PFSK-1 (cell line): ENCODE data around the gene GPN1.

ENCODE experiments used
- FOXP2 ChIP-seq: optimal IDR thresholded peaks from 2 replicates; pipeline ENCODE3; 2011; ENCODE audit warnings: borderline replicate concordance, control low read depth, inconsistent platforms; ENCODE audit not compliant: insufficient read depth; ENCODE audit errors: extremely low read length, extremely low read depth
- POLR2AphosphoS5 ChIP-seq: IDR thresholded peaks from 2 replicates; pipeline ENCODE4 v1.6.1; 2012; ENCODE audit warnings: low read depth, mild to moderate bottlenecking, control low read depth, low read length, moderate library complexity
- SIN3A ChIP-seq: IDR thresholded peaks from 2 replicates; pipeline ENCODE4 v1.6.1; 2012; ENCODE audit warnings: mild to moderate bottlenecking, low read length, moderate library complexity, borderline replicate concordance; ENCODE audit not compliant: insufficient read depth
- TAF1 ChIP-seq: IDR thresholded peaks from 2 replicates; pipeline ENCODE4 v1.6.1; 2012; ENCODE audit warnings: low read length, control low read depth, borderline replicate concordance; ENCODE audit not compliant: insufficient read depth
- TF ChIP-seq, protein P1 (sequence below), 2 experiments: IDR thresholded peaks; 2 replicates each; pipeline versions ENCODE4 v1.6.1 to v1.8.0; 2011 to 2012; ENCODE audit warnings: low read depth in 2 of 2, low read length in 2 of 2, control low read depth in 1 of 2, inconsistent platforms in 1 of 2, mild to moderate bottlenecking in 1 of 2, moderate library complexity in 1 of 2; ENCODE audit not compliant: insufficient read depth in 1 of 2

DNA sequence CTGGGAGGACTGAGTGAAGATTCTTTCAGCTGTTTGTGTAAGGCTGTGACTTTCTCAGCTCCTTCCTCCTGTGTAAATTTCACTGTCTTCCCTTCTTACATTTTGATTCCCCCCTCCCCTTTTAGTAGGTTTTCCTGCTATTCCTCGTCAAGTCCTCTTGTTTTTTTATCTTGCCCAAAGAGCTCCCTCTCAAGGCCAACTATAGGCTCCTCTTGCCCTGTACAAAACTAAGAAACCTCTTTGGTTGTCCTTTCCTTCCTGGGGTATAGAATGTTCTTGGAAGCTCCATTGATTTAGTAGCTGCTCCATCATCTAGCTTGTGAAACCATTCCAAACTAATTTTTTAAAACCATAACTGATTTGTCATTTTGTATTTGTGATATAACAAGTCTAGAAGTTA lies 7.3 kb upstream of the GPN1 start:
- no peak for TF ChIP-seq POLR2AphosphoS5
- TF ChIP-seq TAF1, result no peak
- no peak for TF ChIP-seq SIN3A
- TF ChIP-seq, protein P1, sequence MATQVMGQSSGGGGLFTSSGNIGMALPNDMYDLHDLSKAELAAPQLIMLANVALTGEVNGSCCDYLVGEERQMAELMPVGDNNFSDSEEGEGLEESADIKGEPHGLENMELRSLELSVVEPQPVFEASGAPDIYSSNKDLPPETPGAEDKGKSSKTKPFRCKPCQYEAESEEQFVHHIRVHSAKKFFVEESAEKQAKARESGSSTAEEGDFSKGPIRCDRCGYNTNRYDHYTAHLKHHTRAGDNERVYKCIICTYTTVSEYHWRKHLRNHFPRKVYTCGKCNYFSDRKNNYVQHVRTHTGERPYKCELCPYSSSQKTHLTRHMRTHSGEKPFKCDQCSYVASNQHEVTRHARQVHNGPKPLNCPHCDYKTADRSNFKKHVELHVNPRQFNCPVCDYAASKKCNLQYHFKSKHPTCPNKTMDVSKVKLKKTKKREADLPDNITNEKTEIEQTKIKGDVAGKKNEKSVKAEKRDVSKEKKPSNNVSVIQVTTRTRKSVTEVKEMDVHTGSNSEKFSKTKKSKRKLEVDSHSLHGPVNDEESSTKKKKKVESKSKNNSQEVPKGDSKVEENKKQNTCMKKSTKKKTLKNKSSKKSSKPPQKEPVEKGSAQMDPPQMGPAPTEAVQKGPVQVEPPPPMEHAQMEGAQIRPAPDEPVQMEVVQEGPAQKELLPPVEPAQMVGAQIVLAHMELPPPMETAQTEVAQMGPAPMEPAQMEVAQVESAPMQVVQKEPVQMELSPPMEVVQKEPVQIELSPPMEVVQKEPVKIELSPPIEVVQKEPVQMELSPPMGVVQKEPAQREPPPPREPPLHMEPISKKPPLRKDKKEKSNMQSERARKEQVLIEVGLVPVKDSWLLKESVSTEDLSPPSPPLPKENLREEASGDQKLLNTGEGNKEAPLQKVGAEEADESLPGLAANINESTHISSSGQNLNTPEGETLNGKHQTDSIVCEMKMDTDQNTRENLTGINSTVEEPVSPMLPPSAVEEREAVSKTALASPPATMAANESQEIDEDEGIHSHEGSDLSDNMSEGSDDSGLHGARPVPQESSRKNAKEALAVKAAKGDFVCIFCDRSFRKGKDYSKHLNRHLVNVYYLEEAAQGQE (IDR thresholded peaks at IDR 0.05; ENCODE audit: insufficient read depth in 1 of 2, low read depth in 2 of 2, low read length in 2 of 2), result no peak
- TF ChIP-seq FOXP2, result no peak
